Activated T-helper 2 cell treated with anti-CD3 and anti-CD28 coated beads, Interferon-gamma antibody, Interleukin-2, Interleukin-4, amounts not matched to agents 10 μg/mL and 5 μg/mL and 100 μg/mL, durations not matched to agents 14 hours and 24 hours and 36 hours (primary cell): ENCODE results near the gene CHCT1. TPM values are rescaled to one million over a fixed set of nuclear protein-coding genes. Genes with fewer than 3 reads are reported as not detected.
A peak's percentile ranks its signal among the peaks of the same experiment; 100 is the strongest.
"Not testable (repeated sequence)": the region's sequence is repeated elsewhere in the genome, so short reads cannot be mapped to it uniquely, and the experiment has no call there.

Source experiments
- DNase-seq: peaks from one replicate; pipeline ENCODE4 v3.0.0; 2021; ENCODE audit warnings: low spot score
- H3K27ac Mint-ChIP-seq: one replicate; pipeline ENCODE4 v1.8.0; 2021; ENCODE audit warnings: mixed read lengths
- H3K27me3 Mint-ChIP-seq: one replicate; pipeline ENCODE4 v1.8.0; 2021; ENCODE audit warnings: low read depth, mixed read lengths
- H3K36me3 Mint-ChIP-seq: one replicate; pipeline ENCODE4 v1.8.0; 2021; ENCODE audit warnings: low read depth, mixed read lengths
- H3K4me1 Mint-ChIP-seq: one replicate; pipeline ENCODE4 v1.8.0; 2021; ENCODE audit warnings: low read depth, mixed read lengths
- H3K4me3 Mint-ChIP-seq: one replicate; pipeline ENCODE4 v1.8.0; 2021; ENCODE audit warnings: low read depth, mild to moderate bottlenecking, moderate library complexity, mixed read lengths
- H3K9me3 Mint-ChIP-seq: one replicate; pipeline ENCODE4 v1.8.0; 2021; ENCODE audit warnings: mixed read lengths
- intact Hi-C: fragments of 100-400 bp; cut with micrococcal nuclease; formaldehyde crosslinking; loops from one replicate; pipeline ENCODE4 v1.15.1; 2023
- total RNA-seq: library from RNA; stranded (reverse); gene quantifications from 2 replicates; pipeline ENCODE4 v1.2.3, GENCODE V29; 2022

Gene CHCT1
- total RNA-seq, 1 donor from 2014 or later: 0.43 TPM

DNA sequence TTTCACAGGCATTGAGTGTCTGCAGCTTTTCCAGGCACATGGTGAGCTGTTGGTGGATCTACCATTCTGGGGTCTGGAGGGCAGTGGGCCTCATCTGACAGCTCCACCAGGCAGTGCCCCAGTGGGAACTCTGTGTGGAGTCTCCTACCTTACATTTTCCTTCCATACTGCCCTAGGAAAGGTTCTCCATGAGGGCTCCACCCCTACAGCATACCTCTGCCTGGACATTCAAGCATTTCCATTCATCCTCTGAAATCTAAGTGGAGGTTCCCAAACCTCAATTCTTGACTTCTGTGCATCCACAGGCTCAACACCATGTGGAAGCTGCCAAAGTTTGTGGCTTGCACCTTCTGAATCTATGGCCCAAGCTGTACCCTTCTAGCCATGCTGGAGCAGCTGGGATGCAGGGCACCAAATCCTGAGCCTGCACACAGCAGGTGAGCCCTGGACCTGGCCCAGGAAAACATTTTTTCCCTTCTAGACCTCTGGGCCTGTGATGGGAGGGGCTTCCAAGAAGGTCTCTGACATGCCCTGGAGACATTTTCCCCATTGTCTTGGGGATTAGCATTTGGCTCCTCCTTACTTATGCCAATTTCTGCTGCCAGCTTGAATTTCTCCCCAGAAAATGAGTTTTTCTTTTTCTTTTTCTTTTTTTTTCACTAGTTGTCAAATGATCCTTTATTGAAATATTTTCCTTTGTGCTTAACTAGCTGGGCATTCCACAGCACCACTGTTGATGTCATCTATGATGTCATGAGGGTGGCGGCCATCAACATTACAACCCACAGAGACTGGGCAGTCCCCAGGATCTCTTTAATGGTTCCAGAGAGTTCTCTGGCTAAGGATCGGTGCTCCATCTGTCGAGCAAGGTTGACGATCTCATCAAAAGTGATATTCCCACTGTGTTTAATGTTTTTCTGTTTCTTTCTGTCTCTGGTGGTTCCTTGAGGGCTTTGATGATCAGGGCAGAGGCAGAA is 11.0 kb downstream of the CHCT1 start:
- not testable (repeated sequence) for H3K4me3 Mint-ChIP-seq, DNase-seq, H3K36me3 Mint-ChIP-seq, H3K4me1 Mint-ChIP-seq, H3K27ac Mint-ChIP-seq, H3K9me3 Mint-ChIP-seq, H3K27me3 Mint-ChIP-seq
- intact Hi-C loops: loop anchor here (10.0 kb wide), 1 partner anchor 199 kb away; no protein-coding TSS in a partner anchor

DNA sequence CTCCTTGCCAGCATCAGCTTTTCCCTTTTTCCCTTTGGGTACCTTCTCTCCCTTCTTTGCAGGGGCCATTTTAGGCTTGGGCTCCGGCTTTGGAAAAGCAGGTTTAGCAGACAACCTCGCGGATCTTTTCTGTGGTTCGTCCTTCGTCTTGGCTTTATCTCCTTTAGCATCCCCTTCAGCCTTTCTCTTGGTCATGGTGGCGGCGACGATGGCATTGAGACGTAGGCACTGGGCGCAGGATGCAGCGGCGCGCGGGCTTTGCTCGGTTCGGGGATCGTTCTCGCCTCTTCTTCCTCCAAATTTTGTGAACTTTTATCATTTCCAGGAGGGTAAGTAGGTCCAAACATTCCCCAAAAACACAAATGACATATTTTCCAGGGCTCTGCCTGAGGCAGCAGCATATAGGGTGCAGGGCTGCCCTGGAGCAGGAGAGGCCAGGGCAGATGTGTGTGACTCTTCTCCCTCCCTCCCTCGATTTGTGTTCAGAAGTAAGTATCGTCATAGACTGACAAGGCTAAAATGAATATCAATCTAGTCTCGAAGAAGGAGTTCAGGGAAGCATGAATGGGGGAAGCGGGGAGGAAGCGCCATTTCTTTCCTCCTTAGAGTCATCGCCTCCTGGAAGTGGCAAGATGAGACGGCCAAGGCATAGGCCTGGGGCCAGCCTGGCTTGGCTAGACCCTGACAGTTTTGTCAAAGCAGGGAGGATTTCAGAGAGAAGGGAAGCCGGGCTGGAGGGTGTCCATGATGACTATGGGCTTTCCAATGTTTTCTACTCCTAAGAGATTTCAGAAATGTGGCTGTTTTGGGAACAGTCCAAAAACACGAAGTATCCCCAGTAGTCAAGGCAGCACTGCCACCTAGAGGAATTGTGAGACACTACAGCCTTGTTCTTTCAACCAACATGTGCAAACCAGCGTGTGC is 13.2 kb downstream of the CHCT1 start:
- Mint-ChIP-seq H3K4me3 (no peak overlapping the region), H3K9me3 (no peaks in the 10 kb centered on the region), H3K27ac (no peak overlapping the region), H3K27me3 (peaks cover 9% of the 10 kb centered on the region), H3K36me3 (no peaks in the 10 kb centered on the region), H3K4me1 (peaks cover 3% of the 10 kb centered on the region)
- peak; percentile 28 for DNase-seq
- intact Hi-C loops: loop anchor here (1.0 to 10.0 kb wide), 2 partner anchors 201 to 293 kb away; no protein-coding TSS in a partner anchor

DNA sequence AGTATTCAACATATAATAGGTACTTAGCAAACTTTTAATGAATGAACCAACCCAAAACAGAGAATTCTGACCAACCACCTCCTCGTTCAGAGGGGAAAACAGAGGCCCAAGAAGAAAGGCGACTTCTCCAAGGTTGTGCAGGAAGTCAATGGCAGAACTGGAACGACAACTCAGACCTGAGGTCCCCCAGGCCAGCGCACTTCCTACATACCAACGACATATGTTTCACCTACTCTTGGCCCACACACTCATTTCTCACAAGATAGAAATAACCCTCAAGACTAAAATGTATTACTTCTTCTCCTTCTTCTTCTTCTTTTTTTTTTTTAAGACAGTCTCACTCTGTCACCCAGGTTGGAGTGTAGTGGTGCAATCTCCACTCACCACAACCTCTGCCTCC is 14.4 kb downstream of the CHCT1 start:
- no peaks in the 10 kb centered on the region for H3K9me3 Mint-ChIP-seq
- no peak overlapping the region for H3K4me3 Mint-ChIP-seq
- peaks cover 3% of the 10 kb centered on the region for H3K4me1 Mint-ChIP-seq
- no peaks in the 10 kb centered on the region for H3K36me3 Mint-ChIP-seq
- H3K27ac Mint-ChIP-seq: no peak overlapping the region
- intact Hi-C loops: loop anchor here (1.0 to 10.0 kb wide), 2 partner anchors 202 to 294 kb away; no protein-coding TSS in a partner anchor
- peaks cover 5% of the 10 kb centered on the region for H3K27me3 Mint-ChIP-seq
- DNase-seq: no peak

DNA sequence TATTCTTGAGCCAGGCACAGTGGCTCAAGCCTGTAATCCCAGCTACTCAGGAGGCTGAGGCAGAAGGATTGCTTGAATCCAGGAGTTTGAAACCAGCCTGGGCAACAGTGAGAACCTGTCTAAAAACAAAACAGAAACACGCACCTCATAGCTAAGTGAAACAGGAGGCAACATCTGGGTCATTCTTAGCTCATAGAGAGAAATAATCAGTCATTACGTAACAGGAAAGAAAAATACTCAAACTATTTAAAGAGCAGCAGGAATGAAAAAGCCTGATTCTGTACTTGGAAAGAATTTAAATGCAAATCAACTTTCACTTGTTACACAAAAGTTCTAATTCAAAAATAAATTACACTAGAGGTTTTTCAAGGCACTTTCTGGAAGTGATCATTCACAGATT is 17.2 kb downstream of the CHCT1 start:
- DNase-seq: no peak
- H3K4me1 Mint-ChIP-seq: peaks cover 3% of the 10 kb centered on the region
- no peak overlapping the region for H3K4me3 Mint-ChIP-seq
- intact Hi-C loops: loop anchor here (10.0 kb wide), 1 partner anchor 205 kb away; no protein-coding TSS in a partner anchor
- no peaks in the 10 kb centered on the region for H3K36me3 Mint-ChIP-seq
- no peaks in the 10 kb centered on the region for H3K27me3 Mint-ChIP-seq
- no peaks in the 10 kb centered on the region for H3K9me3 Mint-ChIP-seq
- H3K27ac Mint-ChIP-seq: no peak overlapping the region

DNA sequence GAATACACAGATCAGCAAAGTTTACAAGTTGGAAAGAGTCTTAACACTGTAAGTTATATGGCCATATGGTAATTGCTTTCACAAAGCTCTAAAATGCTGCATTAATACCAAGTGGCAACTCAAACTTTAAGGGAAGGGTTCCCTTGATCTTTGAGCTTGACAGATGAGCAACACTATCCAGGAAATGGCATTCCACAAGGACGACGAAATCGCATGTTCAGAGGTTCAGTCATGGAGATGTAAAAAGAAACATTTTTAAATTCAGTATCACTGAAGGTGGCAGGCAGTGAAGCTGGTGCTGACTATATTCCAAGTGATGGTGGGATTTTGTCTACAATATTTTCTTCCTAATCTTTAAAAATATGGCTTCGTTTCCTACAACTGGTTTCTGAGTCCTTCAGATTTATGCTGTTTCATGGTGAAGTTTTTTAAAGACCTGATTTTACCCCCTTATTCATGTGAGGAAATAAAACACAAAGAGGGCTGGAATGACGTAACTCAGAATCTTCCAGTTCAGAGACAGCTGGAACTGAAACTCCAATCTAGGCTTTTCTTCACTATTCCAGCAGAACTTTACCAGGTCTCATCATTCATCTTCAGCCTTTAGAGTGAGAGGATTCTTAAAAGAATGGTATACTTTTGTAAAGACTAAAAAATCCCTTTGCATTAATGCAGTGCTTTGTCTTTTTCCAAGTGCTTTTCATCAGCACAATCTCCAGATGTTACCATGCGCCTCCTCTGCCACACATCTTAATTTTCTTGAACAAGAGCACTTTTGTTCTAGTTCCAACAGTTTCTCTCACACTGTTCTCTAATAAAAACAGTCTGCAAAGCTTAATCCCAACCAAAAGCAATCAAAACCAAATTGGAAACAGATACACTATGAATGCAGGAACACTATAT is 20.2 kb downstream of the CHCT1 start:
- intact Hi-C loops: no loop called here
- Mint-ChIP-seq H3K4me1 (no peaks in the 10 kb centered on the region), H3K27me3 (no peaks in the 10 kb centered on the region), H3K9me3 (no peaks in the 10 kb centered on the region), H3K4me3 (no peak overlapping the region), H3K36me3 (peaks cover 8% of the 10 kb centered on the region), H3K27ac (no peak overlapping the region)
- DNase-seq: no peak

DNA sequence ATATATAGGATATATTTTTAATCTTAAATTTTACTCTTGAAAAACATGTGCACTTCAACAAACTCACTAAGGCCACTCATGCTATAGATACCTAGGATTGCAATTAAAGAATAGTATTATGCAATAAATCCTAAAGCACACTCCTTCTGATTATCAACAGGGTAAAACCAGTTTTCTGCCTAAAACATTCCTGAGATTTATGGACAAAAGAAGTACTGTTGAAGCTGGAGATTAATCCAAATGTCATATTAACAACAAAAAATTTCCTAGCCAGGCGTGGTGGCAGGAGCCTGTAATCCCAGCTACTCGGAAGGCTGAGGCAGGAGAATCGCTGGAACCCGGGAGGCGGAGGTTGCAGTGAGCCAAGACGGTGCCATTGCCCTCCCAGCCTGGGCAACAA is 21.4 kb downstream of the CHCT1 start:
- H3K27ac Mint-ChIP-seq: no peak overlapping the region
- intact Hi-C loops: no loop called here
- DNase-seq: no peak
- H3K4me3 Mint-ChIP-seq: no peak overlapping the region
- H3K27me3 Mint-ChIP-seq: no peaks in the 10 kb centered on the region
- no peaks in the 10 kb centered on the region for H3K4me1 Mint-ChIP-seq
- H3K9me3 Mint-ChIP-seq: no peaks in the 10 kb centered on the region
- H3K36me3 Mint-ChIP-seq: peaks cover 16% of the 10 kb centered on the region

DNA sequence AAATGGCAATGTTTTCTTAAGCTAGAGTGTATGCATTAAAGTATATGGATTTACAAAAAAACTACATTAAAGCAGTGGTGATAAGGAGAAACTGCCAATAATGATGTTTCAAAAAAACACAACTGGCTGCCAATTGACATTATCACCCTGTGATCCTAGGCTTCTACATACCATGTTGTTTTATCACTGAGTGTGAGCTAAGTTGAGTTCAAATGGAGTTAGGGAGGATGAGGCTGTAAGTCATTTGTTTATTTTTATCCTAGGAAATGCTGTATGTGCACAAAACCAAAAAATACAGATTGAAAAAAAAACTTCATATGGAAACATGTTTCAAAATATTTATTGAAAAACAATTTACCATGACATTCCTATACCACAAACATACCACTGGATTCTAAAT is 22.9 kb downstream of the CHCT1 start:
- H3K27ac Mint-ChIP-seq: no peak overlapping the region
- no peak overlapping the region for H3K4me3 Mint-ChIP-seq
- peaks cover 20% of the 10 kb centered on the region for H3K36me3 Mint-ChIP-seq
- no peak for DNase-seq
- H3K27me3 Mint-ChIP-seq: no peaks in the 10 kb centered on the region
- no peaks in the 10 kb centered on the region for H3K4me1 Mint-ChIP-seq
- no peaks in the 10 kb centered on the region for H3K9me3 Mint-ChIP-seq
- intact Hi-C loops: no loop called here

DNA sequence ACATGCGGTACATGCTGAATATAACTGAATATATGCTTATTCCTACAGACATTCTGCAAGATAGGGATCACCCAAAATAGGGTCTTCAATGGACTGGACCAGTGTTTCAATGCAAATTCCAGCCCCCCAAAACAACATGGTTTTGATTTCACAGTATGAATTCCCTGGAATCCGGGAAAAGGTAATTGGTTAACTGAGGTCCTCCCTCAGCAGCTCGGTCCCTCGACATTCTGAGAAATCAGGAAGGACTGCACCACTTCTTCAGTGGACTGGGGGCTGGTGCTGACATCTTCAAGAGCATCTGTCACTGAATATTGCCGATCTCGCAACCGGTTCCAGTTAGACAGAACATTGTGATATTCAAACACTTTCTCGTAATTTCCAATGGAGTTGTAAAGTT is 25.1 kb downstream of the CHCT1 start:
- intact Hi-C loops: no loop called here
- Mint-ChIP-seq H3K4me3 (no peak overlapping the region), H3K27me3 (no peaks in the 10 kb centered on the region), H3K36me3 (peaks cover 32% of the 10 kb centered on the region), H3K9me3 (no peaks in the 10 kb centered on the region), H3K4me1 (no peaks in the 10 kb centered on the region), H3K27ac (no peak overlapping the region)
- no peak for DNase-seq

DNA sequence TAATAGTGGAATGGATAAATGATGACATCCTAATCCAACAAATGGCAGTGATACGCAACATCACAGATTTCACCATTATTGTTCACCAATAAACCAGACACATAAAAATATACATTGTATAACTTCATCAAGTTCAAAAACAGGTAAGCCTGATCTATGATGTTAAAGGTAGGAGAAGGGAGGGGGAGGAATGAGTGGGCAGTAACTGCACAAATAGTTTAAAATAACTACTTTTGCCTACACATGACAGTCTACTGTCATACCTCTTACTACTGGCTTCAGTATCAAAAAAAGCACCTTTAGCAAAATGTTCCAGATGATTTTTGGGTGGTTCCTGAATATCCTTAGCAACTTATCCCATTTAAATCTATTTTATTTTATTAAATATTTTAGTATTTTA is 28.8 kb downstream of the CHCT1 start:
- intact Hi-C loops: no loop called here
- Mint-ChIP-seq H3K9me3 (no peaks in the 10 kb centered on the region), H3K27ac (no peak overlapping the region), H3K36me3 (peaks cover 47% of the 10 kb centered on the region), H3K4me1 (no peaks in the 10 kb centered on the region), H3K27me3 (no peaks in the 10 kb centered on the region), H3K4me3 (no peak overlapping the region)
- no peak for DNase-seq

DNA sequence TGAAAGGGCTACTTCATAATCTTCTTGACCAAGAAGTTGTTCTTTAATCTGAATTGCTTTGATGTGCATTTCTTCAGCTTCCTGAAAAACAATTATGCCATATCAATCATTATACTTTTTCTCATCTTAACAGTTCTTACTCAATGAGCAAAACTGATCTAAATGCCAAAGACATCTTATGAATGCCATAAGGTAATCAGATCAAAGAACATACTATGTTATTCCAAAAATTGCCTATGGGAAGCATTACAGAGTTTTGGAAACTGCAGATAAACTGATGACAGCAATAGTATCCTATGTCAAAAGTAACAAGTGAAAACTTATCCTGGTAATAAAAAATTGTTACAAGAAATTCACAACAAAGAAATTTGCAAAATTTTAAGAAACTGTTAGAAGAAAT is 29.7 kb downstream of the CHCT1 start:
- H3K27me3 Mint-ChIP-seq: no peaks in the 10 kb centered on the region
- H3K4me3 Mint-ChIP-seq: no peak overlapping the region
- H3K4me1 Mint-ChIP-seq: no peaks in the 10 kb centered on the region
- H3K9me3 Mint-ChIP-seq: peaks cover under 1% of the 10 kb centered on the region
- no peak for DNase-seq
- peaks cover 51% of the 10 kb centered on the region for H3K36me3 Mint-ChIP-seq
- intact Hi-C loops: no loop called here
- no peak overlapping the region for H3K27ac Mint-ChIP-seq

DNA sequence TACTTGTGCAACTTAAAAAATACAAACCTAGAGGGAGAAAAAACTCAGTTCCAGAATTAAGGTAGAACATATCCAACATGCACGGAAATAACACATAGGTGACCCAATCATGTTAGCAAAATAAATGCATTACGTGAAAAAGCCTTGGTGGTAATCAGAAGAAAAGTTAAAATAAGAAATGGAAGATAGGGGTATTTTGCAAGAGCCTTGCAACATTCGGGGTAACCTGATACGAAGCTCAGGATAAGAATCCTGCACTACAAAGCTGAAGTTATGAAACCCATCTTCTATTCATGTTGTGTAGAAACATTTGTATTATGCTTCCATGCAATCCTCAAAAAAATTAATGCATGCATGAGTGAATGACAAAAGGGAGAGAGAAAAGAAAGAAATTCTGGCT is 33.1 kb downstream of the CHCT1 start:
- Mint-ChIP-seq H3K4me1 (no peaks in the 10 kb centered on the region), H3K9me3 (peaks cover 7% of the 10 kb centered on the region), H3K27me3 (no peaks in the 10 kb centered on the region), H3K36me3 (peaks cover 65% of the 10 kb centered on the region), H3K27ac (no peak overlapping the region), H3K4me3 (no peak overlapping the region)
- no peak for DNase-seq
- intact Hi-C loops: no loop called here

DNA sequence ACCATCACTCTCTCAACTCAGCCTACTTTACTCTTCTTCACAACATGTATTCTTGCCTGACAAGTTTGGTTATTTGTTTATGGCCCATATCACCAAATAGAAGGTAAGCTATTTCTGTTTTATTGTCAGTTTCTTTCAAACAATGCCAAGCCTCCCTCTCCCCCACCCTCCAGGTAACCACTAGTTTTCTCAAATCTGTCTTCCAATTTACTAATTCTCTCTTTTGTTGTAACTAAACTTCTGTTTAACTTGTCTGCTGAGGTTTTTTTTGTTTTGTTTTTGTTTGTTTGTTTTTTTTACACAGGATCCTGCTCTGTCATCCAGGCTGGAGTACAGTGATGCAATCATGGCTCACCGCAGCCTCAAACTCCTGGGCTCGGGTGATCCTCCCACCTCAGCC is 34.9 kb downstream of the CHCT1 start:
- intact Hi-C loops: no loop called here
- no peak for DNase-seq
- peaks cover 62% of the 10 kb centered on the region for H3K36me3 Mint-ChIP-seq
- H3K27ac Mint-ChIP-seq: no peak overlapping the region
- no peak overlapping the region for H3K4me3 Mint-ChIP-seq
- H3K4me1 Mint-ChIP-seq: no peaks in the 10 kb centered on the region
- H3K9me3 Mint-ChIP-seq: peaks cover 7% of the 10 kb centered on the region
- no peaks in the 10 kb centered on the region for H3K27me3 Mint-ChIP-seq
